ENCODE measurements around the gene TM7SF2.

- TF ChIP-seq CTCF (IDR thresholded peaks at IDR 0.05) (no peak), POLR2AphosphoS5 (IDR thresholded peaks at IDR 0.05) (no peak), EP300 (IDR thresholded peaks at IDR 0.05) (no peak), POLR2A (IDR thresholded peaks at IDR 0.05) (no peak)
Measured at GRCh38 chr11:65067446-65067845, 44.2 kb upstream of the TM7SF2 start.

Data from gastroesophageal sphincter (tissue), 3 donors.